ENCODE results near the gene HLX. TPM values are rescaled to one million over a fixed set of nuclear protein-coding genes. Genes with fewer than 3 reads are reported as not detected.

HLX gene
- total and polyA plus RNA-seq, 2 donors = 8.2 to 12.9 TPM

DNA sequence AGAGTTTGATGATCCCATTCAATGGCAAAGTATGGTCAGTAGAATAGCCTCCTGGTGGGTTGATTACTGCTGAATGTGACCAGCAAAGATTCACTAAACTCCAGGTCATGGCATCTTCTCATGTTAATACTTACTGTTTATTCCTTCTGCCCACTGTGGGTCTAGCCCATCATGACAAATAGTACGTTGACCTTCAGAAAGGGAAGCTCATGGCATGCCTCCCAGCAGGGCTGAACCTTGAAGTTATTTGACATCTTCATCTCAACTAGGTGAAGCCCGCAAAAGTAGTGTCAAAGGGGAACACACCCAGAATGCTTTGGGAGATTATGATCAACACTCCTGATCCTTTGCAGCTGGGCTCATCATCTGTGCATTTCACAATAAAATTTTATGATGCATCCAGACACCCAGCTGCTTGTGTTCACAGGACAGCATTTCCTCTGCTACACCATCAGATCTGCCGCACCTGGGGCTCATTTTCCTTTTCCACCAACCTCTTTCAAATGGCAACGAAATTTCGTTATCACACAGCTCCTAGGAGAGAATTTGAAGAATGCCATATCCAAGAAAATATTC lies 49.6 kb downstream of the HLX start:
- H3K27ac ChIP-seq (ENCODE audit: low read depth) = no peak overlapping the region
- H3K4me3 ChIP-seq (ENCODE audit: low read depth, low read length) = no peak overlapping the region
- 39% methylated on average over 5 of the region's 5 CpGs for WGBS
- H3K4me1 ChIP-seq (ENCODE audit: insufficient read depth) = no peaks in the 10 kb centered on the region
- DNase-seq (ENCODE audit: extremely low spot score) = no peak
- no peaks in the 10 kb centered on the region for H3K36me3 ChIP-seq (ENCODE audit: insufficient read depth)

- 32% methylated on average over 1 of the region's 1 CpG for WGBS
- Histone ChIP-seq H3K4me1 (ENCODE audit: insufficient read depth) (no peaks in the 10 kb centered on the region), H3K27ac (ENCODE audit: low read depth) (no peak overlapping the region), H3K36me3 (ENCODE audit: insufficient read depth) (no peaks in the 10 kb centered on the region), H3K4me3 (ENCODE audit: low read depth, low read length) (no peak overlapping the region)
- DNase-seq (ENCODE audit: extremely low spot score) = no peak
Observed at GRCh38 chr1:220929304-220929703, 50.1 kb downstream of the HLX start.

Other genes starting within 250 kb of the HLX start
- 10.0 TPM for gene C1orf115, start 189.1 kb upstream of the HLX start, total RNA-seq
- gene C1orf115, start 189.1 kb upstream of the HLX start, polyA plus RNA-seq = 9.5 TPM
- 31.0 TPM for gene MTARC2, start 131.1 kb upstream of the HLX start, total RNA-seq
- 18.2 TPM for gene MTARC2, start 131.1 kb upstream of the HLX start, polyA plus RNA-seq
- gene MTARC1, start 92.5 kb upstream of the HLX start, total RNA-seq = 12.2 TPM
- 8.9 TPM for gene MTARC1, start 92.5 kb upstream of the HLX start, polyA plus RNA-seq